SK-N-DZ (cell line): ENCODE data around the gene DPF3.

Experiments used
- DNase-seq: peaks from one replicate; pipeline ENCODE4 v3.0.0-alpha.2; 2015; ENCODE audit warnings: low spot score

The DPF3 gene

DNA sequence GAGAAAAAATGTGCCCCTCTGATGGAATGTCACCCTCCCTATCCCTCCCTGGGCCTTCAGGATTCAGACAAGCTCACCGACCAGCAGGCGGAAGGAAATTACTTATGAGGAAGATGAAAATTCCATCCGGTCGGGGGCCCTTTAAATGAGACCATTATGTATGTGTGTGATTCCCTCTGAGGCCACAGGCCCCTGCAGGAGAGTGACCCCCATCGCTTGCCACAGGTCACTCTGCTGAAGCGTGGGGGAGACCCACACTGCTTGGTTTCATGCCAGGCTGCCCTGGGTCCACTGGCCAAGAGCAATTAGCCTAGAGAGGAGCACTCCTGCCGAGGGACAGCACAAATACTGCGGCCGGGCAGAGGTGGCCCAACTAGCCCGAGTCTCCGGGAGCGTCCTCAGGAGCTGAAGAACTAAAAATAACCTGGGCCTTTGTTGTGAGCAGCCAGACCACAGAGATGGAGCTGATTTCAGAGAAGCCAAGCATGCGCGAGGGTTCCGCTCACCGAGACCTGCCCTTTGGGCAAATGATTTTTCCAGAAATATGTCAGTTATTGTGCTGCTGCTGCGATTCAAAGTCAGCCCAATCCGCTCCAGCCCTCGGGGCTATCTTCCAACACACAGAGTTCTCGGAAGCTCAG, 276.4 kb downstream of the DPF3 start:
- DNase-seq: no peak

- no peak for DNase-seq
Observed at GRCh38 chr14:72616811-72617210, 277.1 kb downstream of the DPF3 start.

DNA sequence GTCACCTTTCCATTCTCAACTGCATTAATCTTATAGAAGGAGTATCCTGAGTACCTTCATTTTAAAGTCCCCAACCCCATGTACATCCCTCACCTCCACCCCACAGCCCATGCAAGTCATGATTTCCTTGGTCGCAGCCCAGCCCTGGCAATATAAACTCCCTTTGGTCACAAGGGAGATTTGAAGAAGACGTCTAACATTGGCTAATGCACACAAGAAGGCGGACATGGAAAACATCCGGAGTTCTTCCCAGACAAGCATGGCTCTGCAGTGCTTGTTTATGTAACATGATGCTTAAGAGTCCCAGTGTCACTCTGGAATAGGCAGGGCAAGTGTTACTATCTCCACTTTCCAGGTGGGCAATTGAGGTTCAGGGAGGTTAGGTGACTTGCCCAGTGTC, 277.6 kb downstream of the DPF3 start:
- DNase-seq: no peak

DNA sequence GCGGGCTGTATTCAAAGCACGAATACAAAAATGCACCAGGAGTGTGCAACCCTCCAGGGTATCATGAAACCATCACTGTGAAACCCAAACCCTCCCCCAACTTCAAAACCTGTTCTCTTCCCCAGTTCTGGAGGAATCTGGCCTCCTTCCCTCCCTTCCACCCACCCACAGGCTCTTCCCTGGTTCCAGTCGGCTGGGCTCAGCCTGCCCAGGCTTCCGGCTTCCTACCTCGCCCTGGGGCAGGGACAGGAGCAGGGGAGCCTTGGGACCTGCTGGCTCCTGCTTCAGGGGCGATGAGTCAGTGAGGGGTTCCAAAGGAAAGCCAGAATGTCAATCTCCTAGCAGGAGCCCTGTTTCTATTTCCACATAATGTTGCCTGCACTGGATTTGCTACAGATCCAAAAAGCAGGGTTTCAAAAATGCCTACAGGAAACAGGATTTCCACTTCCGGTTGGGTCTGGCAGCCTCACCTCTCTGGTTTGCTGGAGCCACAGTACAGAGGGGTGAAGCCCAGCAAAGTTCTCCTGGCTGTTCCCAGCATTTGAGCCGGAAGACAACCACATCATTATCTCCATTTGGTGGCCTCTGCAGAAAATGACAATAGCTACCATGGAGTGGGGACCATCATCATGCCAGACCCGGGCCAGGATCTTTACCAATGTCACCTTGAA, 278.3 kb downstream of the DPF3 start:
- no peak for DNase-seq

DNA sequence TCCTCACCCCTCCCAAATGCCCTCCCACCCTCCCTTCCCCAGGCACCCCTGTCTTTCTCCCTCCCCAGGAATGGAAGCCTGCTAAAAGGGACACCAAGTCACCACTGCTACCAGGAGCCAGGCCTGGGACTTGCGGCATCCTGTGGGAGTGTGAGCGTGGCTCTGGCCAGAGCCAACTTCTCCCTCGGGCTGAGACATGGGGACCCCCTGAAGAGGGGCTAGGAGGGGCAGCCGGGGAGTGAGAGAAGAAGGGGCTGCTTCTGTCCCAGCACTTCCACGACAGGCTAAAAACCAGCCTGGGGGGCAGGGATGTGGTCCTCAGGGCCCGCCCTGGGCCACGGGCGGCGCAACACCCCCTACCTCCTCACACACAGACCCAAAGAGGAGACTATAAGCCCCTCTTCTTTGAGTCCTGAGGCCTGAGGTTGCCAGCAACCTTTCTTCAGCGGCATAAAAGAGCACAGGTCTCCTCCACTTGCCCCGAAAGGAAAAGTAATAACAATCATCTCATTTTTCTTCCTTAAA, 278.9 kb downstream of the DPF3 start:
- no peak for DNase-seq

- DNase-seq: no peak
Observed at GRCh38 chr14:72614365-72614764, 279.5 kb downstream of the DPF3 start.

DNA sequence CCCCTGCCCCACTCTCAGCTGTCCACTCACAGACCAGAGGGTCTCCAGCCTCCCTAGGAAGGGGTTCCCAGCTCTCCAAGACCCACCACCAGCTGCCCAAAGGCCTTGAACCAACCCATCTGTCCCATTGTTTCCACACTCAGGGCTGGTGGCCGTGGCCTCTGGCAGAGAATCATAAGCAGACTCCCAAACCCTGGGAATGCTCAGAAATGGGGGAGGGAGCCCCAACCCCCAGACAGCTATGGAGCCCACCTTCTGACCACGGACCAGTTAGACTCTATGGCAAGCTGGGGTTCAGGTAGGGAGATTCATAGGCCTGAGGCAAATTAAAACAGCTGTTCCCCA, 280.0 kb downstream of the DPF3 start:
- no peak for DNase-seq

- no peak for DNase-seq
Observed at GRCh38 chr14:72613231-72613974, 280.5 kb downstream of the DPF3 start.

DNA sequence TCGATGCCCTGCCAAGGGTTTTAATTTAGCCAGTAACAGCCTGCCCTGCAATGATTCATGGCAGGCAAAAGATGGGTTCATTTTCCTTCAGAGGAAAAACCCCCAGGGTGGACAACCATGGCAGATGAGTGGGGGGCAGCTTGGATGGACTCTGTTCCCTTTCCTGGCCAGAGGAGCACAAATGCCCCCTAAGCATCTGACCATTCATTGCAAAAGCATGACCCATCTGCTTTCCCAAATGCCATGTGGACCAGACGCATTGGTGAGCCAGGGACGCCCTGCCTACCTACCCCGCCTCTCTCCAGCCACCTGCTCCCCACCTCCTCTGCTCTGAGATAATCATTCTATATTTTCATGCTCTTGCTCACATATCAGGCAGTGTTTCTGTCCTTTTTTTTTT, 281.9 kb downstream of the DPF3 start:
- no peak for DNase-seq

DNA sequence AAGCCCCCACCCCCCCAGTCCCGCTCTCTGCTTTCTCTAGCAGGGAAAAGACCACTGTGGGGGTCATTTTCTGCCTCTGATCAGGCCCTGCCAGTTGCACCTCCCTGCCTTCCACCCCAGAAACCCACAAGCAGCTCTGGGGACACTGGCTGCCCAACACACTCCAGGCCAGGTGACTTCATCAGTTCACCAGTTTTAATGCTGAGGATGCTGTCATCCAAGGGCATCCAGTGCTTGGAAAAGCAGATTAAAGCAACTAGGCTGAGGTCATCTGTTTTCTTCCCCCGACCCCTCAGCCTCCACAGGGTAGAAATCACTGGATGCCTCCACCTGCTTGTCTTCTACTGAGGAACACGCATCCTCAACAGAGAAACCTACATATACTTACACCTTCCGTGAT, 282.4 kb downstream of the DPF3 start:
- no peak for DNase-seq

- DNase-seq: no peak
Observed at GRCh38 chr14:72610831-72611200, 283.1 kb downstream of the DPF3 start.

DNA sequence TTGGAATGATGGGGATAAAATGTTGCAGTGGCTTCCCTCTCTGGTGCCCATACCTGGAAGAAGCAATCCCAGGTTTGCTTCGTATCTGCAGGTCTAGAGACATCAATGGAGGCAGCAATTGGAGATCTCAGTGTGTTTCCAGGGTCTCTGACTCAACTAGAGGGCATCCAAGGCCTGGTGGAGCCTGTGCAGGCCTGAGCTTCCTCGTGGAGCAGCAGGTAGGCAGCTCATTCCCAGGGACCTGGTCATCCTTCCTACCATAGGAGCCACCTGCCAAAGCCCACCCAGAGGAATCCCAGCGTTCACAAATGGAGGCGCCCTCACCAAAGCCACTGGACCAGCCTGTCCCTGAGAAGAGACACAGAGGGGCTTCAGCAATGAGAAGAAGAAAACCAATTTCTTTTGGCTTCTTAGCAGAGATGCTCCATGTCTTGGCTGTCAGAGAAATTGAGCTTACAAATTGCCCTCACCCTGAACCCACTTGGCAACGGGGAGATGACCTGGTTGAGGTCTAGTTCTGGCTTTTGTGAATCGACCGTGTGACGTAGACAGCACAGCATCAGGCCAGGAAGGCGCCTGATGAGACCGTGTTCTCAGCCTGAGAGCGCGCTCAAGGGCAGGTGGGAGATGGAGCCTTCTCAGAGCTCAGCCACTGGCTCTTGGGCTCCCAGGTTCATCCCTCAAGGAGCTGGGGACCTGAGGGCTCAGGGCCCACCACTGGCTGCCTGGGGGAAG, 283.6 kb downstream of the DPF3 start:
- no peak for DNase-seq

- no peak for DNase-seq
Observed at GRCh38 chr14:72609205-72609916, 284.5 kb downstream of the DPF3 start.

- no peak for DNase-seq
Observed at GRCh38 chr14:72608391-72609204, 285.3 kb downstream of the DPF3 start.

DNA sequence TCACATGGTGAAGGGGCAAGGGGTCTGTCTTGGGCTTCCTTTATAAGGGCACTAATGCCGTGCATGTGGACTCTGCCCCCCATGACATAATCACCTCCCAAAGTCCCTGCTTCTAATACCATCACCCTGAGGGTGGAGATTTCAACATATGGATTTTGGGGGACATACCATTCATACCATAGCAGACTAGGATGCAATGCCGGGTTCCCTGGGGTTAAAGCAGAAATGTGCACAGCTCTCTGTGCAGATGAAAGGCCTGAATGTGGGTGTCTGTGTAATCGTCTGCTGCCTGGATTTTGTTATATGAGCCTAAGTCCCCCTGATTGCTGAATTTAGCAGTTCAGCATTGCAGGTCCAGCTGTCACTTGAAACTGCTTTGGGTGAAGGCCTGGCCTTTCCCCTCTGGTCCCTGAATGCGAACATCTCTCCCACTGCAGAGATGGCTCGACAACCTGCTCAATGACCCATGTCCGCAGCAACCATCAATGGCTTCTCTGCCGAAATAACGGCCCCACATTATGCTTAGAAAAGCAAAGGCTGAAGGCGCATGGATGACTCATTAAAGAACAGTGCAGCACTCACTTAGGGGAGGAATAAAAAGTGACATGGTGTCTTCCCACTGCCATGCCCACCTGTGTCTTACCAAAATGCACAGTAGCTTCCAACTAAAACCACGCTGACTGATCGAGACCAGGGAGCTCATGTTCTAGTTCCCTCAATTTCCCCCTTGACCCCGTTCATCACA, 286.3 kb downstream of the DPF3 start:
- DNase-seq: no peak

DNA sequence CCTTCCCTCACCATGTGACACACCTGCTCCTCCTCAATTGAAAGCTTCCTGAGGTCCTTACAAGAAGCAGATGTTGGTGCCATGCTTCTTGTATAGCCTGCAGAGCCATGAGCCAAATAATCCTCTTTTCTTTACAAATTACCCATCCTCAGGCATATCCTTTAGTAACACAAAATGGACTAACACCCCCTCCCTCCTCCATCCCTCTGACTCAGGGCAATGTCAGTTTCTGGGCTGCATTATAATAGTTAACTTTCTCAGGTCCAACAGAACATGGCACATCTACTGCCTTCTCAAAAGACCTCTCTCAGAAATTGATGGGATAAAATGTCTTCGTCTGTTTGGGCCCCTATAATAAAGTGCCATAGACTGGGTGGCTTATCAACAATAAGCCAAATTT, 287.0 kb downstream of the DPF3 start:
- DNase-seq: no peak

- no peak for DNase-seq
Observed at GRCh38 chr14:72605921-72606220, 288.0 kb downstream of the DPF3 start.

DNA sequence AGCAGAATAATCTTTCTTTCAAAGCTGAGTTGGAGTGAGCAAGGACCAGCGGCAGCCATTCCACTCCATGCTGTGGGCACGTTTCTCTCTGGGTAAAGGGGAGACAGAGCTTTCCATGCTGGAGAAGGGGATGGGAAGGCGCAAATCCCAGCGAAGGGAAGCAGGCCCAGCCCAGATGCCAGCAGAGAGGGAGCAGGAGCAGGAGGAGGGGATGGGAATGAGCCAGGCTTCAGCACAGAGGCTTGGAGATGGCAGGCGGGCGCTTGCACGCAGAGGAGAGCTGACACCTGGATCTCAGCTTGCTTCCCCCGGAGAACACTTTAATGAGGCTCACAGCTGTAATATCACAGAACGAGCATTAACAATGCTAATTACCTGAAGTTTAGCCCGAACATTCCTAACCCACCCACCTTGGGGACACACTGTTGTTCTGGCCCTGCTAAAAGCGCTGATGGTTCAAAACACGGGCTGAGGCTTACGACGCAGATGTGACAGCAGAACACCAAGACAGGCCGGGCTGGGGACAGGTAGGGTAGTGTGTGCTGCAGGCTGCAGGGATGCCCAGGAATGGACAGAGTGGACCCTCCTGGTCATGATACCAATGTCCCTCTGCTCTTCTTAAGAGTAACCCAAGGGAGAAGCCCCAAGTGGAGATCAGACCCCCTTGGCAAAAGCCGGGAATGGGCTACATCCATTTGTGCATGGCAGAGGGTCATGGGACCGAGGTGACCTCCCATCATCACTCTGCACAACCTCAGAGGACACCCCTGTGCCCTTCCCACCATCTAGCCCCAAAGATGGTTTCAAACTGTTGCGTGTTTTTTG, 288.6 kb downstream of the DPF3 start:
- DNase-seq: no peak

GRCh38 chr14:72604133-72604532, 289.8 kb downstream of the DPF3 start:
- no peak for DNase-seq
